ENCODE data around the gene VPS35.
"Not testable (repeated sequence)": the region's sequence is repeated elsewhere in the genome, so short reads cannot be mapped to it uniquely, and the experiment has no call there.

VPS35 gene

DNA sequence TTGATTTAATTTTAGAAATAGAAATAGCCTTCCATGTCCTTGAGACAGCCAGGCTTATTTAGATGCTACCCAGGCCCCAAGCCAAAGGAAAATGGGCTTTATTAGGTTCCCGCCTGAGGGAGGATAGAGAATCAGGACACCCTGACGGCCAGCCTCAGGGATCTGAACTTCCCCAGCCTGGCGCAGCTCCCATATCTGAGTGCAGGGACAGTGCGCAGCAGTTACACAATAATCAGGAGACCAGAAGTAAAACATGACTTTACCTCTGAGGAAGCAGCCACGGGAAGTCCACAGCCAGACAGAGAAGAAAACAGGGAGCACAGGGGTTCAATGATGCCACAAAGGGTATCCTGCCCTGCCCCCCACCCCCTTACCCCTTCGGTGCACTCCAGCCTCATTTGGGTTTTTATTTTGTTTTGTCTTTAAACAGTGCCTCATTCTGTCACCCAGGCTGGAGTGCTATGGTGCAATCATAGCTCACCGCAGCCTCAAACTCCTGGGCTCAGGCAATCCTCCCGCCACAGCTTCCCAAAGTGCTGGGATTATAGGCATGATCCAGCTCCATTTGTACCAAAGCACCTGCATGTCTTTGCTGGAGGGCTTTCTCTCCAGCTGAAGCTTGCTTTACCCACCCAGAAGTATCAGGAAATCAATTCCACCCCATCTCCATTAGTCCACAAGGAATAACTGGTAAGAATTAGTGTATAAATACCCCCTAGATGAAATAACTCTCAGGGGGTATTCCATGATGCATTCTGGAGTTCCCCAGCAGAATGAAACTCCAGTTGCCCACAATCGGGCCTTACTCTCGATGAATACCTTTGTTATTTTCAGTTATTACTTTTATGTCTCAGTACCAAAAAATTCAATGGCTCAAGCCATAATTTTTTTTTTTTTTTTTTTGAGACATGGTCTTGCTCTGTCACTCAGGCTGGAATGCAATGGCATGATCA lies 22.4 kb upstream of the VPS35 start:
- DNase-seq, result no peak

DNA sequence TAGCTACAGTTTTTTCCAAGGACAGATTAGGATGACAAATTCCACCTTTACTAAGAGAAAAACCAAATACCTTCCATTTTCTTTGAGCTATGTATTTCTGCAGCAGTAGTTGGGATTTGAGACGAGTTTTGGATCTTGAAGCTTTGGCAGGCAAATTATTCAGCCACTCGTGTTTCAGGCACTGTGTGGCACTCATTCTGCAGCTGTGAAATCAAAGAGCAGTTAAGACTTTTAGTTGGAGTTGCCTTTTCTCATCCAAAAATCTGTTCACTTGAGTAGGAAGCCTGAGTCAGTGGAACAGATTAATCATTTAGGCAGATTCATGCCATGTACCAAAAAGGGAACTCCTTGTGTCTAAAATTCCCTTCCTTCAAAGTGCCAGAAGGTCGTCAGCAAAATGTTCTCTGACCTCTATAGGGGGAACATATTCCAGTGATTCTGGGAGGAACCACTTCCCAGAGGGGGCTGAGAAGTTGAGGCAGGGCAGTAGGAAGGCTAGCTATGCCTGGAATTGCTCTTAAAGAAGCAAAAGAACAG lies 20.6 kb upstream of the VPS35 start:
- DNase-seq, result no peak

DNA sequence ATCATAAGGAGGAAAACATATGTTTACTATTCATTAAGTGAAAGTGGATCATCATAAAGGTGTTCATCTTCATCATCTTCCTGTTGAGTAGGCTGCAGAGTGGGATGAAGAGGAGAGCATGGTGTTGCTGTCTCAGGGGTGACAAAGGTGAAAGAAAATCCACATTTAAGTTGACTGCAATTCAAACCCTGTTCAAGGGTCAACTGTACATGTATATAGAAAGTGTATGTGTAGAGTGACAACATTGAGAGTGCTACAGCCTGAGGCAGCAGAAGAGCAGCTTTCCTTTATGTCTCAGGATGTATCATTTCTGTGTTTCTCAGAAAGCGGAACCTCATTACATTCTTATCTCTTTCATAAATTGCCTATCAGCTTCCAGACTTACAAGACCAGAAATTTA lies 17.7 kb upstream of the VPS35 start:
- no peak for DNase-seq

DNA sequence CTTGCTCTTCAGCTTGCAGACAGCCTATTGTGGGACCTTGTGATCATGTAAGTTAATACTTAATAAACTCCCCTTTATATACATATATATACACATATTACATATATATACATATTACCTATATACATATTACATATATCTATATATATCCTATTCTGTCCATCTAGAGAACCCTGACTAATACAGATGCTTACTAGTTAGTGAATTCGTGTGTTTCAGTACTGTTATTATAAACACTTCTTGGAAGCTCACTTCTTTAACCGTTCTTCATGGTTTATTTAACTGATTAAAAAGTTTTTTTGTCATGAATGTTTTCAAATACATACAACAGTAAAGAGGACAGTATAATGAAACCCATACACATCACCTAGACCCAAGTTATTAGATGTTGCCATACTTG lies 13.1 kb upstream of the VPS35 start:
- no peak for DNase-seq

DNA sequence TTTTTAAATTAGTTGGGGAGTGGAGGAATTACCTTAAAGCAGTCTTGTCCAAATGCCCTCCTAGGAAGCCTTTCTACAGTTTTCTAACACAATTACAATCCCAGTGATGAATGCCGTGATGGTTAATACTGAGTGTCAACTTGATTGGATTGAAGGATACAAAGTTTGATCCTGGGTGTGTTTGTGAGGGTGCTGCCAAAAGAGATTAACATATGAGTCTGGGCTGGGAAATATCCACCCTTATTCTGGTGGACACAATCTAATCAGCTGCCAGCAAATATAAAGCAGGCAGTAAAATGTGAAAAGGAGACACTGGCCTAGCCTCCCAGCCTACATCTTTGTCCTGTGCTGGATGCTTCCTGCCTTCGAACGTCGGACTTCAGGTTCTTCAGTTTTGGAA lies 12.6 kb upstream of the VPS35 start:
- DNase-seq, result no peak

DNA sequence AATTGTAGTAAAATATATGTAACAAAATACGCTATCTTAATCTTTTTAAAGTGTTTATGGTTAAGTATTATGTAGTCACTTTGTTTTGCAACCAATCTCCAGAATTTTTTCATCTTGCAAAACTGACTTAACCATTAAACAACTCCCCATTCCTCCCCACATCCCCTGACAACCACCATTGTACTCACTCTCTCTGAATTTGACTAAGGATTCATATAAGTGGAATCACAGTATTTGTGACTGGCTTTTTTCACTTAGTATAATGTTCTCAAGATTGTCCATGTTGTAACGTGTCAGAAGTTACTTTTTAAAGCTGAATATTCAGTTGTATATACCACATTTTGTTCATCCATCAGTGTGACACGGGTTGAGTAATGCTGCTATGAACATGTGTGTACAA lies 11.1 kb upstream of the VPS35 start:
- no peak for DNase-seq

DNA sequence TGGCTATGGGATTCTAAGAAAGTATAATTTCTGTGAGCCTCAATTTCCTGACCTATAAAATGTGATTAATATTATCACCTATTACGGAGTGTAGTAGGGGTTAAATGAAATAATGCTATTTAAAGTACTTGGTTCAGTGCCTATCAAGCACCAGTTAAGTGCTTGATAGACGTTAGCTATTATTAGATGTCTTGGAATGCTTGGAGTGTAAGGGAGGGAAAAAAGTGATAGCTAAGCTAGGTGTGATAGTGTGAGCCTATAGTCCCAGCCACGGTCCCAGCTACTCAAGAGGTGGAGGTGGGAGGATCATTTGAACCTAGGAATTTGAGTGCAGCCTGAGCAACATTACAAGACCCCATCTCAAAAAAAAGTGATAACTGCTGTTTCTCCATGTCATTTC lies 8.0 kb upstream of the VPS35 start:
- no peak for DNase-seq

DNA sequence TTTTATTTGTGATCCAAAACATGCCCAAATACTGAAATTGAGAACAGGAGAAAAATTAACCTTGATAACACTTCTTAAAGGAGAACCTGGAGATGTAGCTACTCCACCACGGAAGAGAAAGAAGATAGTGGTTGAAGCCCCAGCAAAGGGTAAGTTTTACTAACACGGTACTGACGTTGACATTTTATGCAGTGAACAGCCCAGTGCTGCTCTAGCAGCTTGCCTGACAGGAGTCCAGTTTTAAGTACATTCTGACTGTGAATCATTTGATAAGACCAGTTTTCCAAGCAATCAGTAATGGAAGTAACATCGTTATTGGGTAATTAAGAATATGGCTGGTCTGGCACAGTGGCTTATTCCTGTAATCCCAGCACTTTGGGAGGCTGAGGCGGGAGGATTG lies 7.0 kb upstream of the VPS35 start:
- DNase-seq, result no peak

DNA sequence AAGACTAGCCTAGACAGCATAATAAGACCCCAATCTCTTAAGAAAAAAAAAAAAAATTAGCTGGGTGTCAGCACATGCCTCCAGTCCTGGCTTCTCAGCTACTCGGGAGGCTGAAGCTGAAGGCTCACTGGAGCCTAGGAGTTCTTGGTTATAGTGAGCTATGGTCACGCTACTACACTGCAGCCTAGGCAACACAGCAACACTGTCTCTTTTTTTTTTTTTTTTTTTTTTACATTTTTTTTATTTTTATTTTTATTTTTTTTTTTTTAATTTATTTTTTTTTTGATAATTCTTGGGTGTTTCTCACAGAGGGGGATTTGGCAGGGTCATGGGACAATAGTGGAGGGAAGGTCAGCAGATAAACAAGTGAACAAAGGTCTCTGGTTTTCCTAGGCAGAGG lies 4.6 kb upstream of the VPS35 start:
- DNase-seq, result no peak

DNA sequence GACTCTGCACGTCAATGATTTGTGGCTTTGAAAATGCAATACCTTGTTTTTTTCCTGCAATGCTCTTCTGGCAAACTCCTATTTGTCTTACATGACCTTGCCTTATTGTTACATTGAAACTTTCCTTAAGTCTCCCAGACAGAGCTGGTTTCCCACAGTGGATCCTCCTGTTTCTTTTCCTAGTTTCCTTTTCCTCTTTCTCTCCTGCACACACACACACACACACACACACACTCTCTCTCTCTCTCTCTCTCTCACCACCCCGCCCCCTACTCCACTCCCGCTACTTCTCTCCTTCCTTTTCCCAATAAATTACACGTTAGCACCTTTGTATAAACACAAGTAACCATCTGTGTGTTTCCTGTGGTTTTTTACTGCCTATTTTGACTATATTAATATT lies 2.7 kb upstream of the VPS35 start:
- DNase-seq, result no peak

DNA sequence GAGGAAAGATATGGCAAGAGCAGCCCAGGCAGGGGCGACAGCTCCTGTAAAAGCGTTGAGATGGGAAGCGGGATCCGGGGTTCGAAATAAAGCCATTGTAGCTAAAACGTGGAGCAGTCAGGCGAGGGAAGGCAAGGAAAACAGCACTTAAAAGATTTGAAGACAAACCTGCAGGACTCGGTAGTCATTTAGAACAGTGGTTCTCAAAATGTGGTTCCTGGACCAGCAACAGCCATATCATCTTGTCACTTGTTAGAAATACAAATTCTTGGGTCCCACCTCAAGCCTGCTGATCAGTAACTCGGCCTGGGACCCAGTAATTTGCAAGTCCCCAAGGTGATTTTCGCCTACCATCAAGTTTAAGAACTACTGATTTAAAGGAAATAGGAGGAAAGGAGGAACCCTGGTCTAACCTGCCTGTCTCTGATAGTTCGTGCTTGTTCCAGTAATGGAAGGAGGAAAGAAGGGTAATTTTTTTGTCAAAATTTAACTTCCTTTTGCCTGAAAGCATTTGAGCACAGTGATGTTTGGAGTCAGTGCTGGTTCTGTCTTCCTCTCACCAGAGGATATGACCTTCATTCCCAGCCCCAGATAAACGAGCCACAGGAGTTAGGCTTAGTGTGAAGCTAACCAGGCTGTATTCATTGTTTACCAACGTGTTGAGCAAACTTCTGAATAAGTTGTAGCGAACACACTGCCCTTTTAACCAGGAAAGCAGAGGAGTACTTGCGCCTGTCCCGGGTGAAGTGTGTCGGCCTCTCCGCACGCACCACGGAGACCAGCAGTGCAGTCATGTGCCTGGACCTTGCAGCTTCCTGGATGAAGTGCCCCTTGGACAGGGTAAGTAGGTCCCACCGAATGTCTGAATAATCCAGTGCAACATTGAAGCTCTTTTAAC lies 1.6 kb upstream of the VPS35 start:
- DNase-seq, result no peak

DNA sequence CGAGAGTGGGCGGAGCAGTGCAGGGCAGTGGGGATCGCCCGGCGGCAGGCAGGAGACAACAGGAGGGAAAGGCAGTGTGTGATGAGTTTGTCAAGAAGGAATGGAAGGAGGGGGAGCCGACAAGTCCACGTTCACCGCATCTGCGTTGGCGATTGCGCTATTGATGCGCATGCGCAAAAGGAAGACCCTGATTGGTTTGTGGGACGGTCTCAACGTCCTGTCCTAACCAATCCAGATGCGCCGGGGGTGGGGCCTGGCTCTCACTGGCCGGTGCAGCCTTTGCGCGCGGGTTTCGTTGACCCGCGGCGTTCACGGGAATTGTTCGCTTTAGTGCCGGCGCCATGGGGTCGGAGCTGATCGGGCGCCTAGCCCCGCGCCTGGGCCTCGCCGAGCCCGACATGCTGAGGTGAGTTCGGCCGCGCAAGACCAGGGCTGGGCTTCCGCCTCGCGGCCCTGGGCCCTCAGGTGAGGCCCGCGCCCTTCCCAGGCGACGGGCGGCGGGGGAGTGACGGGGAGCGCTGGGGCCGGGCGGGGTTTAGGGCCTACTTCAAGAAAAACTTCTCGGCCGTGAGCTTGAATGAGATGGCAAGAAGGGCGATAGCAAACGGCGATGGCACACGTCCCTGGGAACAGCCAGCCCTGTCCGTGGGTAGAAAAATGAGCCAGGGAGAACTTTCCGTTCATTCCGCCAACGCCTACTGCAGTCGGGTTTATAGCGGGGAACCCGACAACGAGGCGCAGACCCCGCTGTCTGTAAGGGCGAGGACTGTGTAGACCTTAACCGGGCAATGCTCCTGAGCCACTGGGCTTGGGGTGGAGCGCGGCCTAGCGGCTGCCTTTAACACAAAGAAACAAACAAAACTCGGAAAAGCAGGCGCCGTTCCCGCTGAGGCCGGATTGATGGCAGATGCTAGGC lies 645 bp upstream of the VPS35 start, which contains the start of gene ORC6:
TSS of gene ORC6 (plus strand) at position 295 of the 916 bp plus-strand sequence. CDS start at position 342, 47 bp downstream.
- DNase-seq, result peak; percentile 98

DNA sequence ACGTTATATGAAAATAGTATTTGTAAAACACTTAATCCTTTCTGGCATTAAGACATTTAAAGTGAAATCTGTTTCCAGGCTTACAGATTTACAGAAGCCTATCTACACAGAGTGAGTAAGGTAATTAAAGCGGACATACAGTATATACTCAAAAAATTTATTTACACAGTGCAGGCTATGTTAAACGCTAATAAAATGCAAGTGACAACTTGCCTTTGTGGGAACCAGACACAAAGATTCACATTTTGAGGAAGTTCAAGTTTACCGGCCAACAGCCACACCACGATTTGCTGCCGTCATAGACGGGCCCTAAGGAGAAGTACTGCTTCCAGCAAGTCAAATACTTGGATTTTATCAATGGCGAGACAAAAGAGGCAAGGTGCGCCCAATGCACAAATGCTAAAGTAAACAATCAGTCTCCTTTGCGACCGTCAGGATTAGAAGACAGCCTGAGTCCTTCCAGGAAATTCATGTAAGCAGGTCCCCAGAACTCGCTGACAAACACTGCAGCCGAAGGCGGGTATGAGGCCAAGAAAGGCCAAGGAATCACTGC lies 801 bp downstream of the VPS35 start:
- no peak for DNase-seq

DNA sequence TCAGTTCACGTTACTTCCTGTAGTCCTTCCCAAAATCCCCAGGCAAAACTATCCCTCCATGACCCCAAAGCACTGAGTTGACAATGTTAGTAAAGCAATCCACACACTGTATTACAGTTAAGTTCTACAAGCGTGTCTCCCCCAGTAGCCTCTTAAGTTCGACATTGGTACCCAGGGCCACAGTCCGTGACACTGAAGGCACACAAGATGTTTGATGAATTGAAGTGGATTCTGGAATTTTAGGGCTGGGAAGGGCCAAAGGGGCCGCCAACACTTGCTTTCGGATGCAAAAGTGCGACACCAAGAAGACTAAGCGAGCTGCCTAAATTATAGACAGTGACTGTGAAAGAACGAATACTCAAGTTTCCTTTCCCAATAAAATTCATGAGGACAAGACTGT lies 1.5 kb downstream of the VPS35 start:
- no peak for DNase-seq

DNA sequence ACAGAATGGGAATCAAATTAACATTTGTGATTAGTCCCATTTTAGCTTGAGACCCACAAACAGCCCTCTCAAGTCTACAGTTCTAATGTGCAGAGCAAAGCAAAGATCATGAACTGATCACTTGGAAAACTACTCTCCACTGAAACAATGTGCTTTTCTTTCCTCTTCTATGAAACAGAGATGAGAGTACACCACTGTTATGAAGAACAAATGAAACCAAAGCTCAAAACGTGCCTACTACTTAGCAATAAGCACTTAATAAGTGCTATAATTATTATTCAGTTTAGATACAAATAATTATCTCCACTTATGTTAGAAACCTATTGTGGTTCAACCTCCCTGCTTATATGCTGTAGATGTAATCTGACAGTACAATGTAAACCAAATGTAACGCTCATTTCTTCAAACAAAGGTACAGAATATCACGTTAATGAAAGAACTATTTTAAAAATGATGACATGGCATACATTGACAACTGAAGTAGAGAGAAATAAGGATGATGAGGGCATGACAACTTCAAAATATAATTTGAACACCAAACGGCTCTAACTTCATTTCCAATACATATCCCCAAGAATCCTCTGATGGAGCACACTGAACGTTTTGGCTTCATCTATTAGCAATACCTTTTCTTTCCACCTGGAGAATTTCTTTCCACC lies 2.0 kb downstream of the VPS35 start:
- DNase-seq, result no peak

DNA sequence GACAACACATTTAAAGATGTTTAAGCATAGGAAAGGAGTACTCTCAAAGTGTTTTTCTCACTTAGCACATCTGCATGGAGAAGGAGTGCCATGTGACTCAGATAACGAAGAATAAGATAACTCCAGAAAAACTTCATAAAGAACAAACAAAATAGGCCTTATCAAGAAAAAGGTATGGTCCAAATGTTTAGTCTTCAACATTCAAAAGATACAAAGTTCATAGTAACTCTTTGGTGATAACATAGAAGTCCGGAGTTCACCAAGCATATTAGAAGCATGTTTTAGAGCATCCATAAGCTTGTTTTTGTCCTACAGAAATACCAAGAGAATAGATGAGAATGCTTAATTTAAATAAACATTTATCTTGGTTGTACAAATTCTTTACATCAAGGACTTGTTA lies 7.1 kb downstream of the VPS35 start:
- DNase-seq, result not testable (repeated sequence)

DNA sequence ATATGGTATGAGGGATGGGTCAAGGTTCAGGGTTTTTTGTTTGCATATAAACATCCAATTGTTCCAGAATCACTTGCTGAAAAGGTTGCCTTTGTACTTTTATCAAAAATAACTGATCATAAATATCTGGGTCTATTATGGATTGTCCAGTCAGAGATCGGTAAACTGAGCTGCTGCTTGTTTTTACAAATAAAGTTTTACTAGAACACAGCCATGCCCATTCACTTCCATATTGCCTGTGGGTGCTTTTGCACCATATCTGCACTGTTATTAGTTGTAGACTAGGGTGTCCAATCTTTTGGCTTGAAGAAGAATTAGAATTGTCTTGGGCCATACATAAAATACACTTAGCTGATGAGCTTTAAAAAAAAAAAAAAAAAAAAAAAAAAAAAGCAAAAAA lies 11.0 kb downstream of the VPS35 start:
- not testable (repeated sequence) for DNase-seq

DNA sequence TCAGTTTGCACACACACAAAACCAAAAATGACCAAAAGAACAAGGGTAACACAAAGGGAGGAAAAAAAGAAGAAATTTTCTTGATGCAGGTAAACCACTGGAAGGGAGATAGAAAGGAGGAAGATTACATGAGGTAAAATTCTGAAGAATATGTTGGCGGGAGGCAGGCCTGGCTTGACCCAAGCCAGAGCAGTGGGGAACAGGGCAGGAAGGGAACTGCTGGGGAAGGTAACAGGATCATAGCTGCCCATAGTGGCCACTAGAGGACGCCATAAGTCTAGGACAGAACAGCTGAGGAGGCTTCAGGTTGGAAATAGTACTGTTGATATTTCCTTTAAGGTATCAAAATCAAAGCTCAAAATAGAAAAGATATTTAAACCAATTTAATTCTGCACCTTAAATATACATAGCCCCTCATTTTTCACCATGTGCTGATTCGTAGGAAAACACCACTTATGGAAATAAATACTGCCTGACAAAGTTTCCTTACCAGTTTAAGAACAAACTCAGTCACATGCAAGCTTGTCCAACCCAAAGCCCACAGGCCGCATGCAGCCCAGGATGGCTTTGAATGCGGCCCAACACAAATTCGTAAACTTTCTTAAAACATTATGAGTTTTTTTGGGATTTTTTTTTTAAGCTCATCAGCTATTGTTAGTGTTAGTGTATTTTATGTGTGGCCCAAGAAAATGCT lies 15.5 kb downstream of the VPS35 start:
- DNase-seq, result peak; percentile 44

DNA sequence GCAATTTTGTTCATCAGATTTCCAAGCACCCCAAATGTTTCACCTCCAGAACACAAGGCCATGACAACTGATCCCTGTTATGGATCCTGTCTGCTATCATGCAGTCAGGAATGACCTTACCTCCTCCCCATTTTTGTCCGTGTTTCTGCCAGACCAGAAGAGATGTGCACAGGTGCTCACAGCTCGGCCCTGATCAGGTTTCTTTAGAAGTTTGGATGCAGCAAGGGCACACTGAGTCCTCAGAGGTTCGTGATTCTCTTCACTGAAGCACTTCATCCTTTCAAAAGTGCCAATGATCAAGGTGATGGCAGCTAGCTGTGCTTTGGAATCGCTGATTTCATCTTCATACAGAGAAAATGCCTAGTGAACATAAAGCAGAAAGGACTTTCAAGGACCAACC lies 26.9 kb downstream of the VPS35 start:
- DNase-seq, result no peak

DNA sequence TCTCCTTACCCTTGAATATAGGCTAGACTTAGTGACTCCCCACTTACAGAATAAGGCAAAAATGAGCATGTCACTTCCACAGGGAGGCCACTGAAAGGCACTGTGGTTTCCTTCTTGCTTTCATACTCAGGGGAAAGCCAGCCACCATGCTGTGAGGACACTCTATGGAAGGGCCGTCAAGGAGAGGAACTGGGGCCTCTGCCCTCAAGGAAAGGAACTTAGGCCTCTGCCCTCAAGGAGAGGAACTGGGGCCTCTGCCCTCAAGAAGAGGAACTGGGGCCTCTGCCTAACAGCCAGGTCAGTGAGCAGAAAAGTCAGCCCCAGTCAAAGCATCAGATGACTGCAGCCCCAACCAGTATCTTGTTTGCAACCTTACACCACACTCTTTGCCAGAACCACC lies 30.1 kb downstream of the VPS35 start:
- no peak for DNase-seq

DNA sequence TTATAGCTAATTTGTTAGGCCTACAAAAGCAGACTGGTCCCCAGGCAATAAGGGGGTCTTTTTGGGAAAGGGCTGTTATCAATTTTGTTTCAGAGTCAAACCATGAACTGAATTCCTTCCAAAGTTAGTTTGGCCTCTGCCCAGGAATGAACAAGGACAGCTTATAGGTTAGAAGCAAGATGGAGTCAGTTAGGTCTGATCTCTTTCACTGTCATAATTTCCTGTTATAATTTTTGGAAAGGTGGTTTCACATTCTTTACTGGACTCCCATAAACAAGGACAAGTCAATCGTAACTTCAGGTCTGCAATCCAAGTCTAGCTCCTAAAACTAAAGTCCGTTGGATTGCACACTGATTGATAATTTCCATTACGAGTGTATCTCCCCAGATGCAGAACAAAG lies 37.7 kb downstream of the VPS35 start:
- no peak for DNase-seq
